HG03045 (cell line): ENCODE measurements around the gene SERPINB3.
"Not testable (repeated sequence)": the region's sequence is repeated elsewhere in the genome, so short reads cannot be mapped to it uniquely, and the experiment has no call there.

Source experiments
- ATAC-seq: cut with Tn5 transposase; IDR thresholded peaks from one replicate; pipeline ENCODE4 v1.9.1; 2021; ENCODE audit warnings: mild to moderate bottlenecking, moderate library complexity; ENCODE audit not compliant: unreplicated experiment

The SERPINB3 gene

GRCh38 chr18:63661750-63662149 is at the start of gene SERPINB3:
SERPINB3 (minus strand) TSS chr18:63661893; CDS start chr18:63661216, 677 bp downstream.
- not testable (repeated sequence) for ATAC-seq

DNA sequence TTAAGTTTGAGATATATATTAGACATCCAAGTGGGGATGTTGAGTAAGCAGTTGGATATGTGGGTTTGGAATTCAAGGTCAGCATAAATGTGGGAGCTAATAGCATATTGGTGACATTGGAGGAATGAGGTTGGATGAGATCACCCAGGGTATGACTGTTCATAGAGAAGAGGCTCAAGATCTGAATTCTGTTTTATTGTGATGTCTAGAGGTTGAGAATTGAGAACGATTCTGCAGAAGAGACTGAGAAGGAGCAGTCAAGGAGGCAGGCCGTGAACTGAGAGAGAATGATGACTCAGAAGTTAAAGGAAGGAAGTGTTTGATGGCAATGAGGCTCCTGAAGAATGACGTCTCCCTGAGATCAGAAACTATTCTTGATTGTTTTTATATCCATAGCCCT is 47.0 kb upstream of the SERPINB3 start:
- ATAC-seq, result no peak

- no peak for ATAC-seq
These were observed 46.1 kb upstream of the SERPINB3 start for GRCh38 chr18:63707816-63708215.

- ATAC-seq, result no peak
These were observed 43.7 kb upstream of the SERPINB3 start for GRCh38 chr18:63705401-63705800.

GRCh38 chr18:63702660-63703059 is 41.0 kb upstream of the SERPINB3 start, which contains the start of gene SERPINB11:
SERPINB11 (plus strand) TSS chr18:63702960; CDS start chr18:63710194, 7,234 bp downstream.
- no peak for ATAC-seq

DNA sequence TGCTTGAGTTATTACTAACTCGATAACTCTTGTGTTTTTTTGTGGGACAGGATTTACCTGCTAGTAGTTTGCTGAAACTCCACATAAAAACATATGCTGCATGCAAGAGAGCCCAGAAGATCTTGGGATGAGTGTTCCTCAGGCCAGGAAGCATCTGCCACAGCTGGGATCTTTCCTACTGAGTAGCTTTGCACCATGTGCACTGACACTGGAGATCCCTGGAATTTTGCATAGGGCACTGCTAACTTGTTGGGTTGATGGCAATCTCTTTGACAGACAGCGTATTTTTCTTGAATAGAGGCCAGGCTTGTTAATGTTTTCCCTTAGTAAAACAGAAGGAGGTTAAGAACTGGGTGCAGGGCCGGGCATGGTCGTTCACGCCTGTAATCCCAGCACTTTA is 40.3 kb upstream of the SERPINB3 start:
- ATAC-seq, result no peak

- no peak for ATAC-seq
These were observed 38.8 kb upstream of the SERPINB3 start for GRCh38 chr18:63700501-63700900.

DNA sequence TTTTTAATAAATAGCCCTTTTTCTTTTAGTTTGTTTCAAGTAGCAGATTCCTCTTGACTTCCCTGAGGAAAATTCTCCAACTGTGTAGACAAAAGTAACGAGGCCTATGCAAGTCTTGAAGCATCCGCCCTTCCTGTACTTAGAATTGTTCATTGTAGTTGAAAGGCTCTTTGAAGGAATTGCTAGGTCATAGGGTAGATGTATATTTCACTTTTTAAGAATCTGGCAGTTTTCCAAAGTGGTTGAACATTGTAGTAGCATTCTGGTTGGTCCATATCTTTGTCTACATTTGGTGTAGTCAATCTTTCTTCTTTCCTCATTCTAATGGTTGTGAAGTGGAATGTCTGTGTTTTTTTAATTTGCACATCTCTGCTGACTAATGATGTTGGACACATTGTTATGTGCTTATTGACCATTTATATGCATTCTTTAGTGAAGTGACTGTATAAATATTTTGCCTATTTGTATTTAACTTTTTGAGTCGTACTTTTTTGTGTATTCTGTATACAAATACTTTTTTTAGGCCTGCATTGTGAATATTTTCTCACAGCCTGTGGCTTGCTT is 35.5 kb upstream of the SERPINB3 start:
- no peak for ATAC-seq

DNA sequence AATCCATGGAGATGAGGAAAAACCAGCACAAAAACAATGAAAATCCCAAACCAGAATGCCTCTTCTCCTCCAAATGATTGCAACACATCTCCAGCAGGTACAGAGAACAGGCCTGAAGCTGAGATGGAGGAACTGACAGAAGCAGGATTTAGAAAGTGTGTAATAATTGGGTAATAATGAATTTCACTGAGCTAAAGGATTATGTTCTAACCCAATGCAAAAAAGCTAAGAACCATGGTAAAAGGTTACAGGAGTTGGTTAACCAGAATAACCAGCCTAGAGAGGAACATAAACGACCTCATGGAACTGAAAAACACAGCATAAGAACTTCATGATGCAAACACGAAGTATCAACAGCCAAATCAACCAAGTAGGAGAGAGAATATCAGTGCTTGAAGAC is 27.4 kb upstream of the SERPINB3 start:
- ATAC-seq, result no peak

DNA sequence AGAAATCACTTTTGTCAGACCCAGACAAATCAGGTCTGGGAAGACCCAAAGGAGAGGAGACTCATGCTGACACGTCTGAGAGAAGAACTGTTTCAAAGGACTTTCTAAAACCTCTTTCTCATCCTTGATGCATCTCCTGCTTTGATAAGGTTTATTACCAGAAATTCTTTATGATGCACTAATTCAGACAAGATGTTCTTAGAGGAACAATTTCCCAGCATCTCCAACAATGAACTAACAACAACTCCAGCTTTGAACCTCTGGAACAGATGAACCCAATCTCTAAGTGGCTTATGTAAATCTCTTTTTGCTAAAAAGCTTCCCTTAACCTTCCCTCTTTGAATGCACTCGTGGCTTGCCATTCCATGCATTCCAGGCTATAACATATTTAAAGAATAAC is 25.2 kb upstream of the SERPINB3 start:
- no peak for ATAC-seq

DNA sequence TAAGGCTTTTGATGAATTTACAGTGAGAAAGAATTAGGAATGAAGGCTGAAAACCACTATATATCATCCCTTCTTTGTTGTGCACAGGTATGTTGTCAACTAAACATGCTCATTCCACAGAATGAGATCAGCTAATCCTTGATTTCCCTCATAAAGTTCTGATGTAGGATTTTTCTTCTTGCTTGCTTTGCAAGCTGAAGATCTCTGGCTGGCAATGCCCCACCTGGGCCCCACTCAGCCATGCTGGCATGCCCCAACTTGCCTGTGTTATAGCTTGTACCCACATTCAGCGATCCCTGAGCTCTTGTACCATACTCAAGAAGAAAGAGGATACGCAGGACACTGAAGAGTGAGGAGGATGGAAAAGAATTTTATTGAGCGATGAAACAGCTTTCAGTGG is 23.0 kb upstream of the SERPINB3 start:
- no peak for ATAC-seq

DNA sequence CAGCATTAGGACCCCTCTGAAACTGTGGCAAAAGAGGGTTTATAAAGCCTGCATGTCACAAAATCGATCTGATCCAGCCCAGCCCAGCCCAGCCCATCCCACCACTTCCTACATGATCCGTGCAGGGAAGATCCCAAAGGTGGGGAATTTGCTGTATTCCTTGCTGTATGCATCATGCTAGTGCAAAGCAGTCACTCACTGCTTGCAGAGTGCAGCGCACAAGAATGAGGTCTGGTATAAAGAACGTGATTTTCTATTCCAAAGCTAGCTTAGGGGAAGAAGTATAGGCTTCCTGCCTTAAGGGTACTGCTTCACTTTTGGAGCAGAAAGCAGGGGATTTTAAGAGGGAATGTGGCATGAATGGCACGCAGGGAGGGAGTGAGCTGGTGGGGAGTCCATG is 22.2 kb upstream of the SERPINB3 start:
- ATAC-seq, result no peak

DNA sequence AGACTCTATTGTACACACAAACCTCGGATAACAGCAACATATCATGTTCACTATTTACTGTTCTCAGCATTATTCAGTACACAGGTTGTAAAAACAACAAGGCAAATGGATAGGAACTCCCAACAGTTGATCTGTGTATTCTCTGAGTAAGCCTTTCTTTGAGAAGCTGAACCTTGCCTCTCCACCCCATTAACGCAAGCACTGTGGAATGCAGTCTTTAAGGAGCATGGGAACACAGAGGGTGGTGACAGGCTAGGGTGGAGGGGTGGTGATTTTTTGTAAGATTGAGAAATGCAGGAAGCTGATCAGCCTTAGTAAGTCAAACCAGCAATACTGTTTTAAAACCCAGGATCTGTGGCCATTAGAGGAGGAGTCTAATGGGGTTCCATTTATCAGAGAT is 21.5 kb upstream of the SERPINB3 start:
- ATAC-seq, result no peak

- ATAC-seq, result no peak
These were observed 20.0 kb upstream of the SERPINB3 start for GRCh38 chr18:63681449-63682340.

- no peak for ATAC-seq
These were observed 18.3 kb upstream of the SERPINB3 start for GRCh38 chr18:63679820-63680606.

GRCh38 chr18:63677500-63678225 is 16.0 kb upstream of the SERPINB3 start:
- no peak for ATAC-seq

GRCh38 chr18:63676526-63677323 is 15.0 kb upstream of the SERPINB3 start:
- no peak for ATAC-seq

DNA sequence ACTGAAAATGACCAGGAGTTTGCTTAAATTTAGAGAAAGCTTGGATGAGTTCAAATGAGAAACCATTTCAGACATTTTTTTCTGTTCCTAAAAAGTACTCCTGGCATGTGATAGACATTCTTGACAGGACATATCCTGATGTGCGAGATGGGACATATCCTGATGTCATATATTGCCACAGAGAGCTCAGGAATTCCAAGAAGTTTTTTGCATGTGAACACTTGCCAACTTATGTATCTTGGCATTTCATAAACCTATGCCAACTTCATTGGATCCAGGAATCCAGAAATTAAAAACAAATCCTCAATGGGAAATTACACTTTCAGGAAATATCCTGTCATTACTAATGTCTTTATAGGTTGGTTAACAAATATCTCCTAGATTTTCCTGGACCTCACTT is 2.9 kb upstream of the SERPINB3 start:
- no peak for ATAC-seq

- ATAC-seq, result not testable (repeated sequence)
These were observed 2.8 kb downstream of the SERPINB3 start for GRCh38 chr18:63658920-63659319.

DNA sequence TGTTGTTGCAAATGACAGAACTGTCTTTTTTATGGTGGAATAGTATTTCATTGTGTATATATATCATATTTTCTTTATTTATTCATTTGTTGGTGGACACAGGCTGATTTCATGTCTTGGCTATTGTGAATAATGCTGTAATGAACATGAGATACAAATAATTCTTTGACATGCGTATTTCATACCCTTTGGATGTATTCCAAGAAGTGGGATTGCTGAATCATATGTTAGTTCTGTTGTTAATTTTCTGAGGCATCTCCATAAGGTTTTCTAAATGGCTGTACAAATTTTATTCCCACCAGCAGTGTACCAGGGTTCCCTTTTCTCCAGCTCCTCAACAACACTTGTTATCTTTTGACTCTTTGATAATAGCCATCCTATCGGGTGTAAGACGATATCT is 11.4 kb downstream of the SERPINB3 start:
- ATAC-seq, result not testable (repeated sequence)
